HepG2 (cell line): Measurements from ENCODE around the gene TNP2. TPM values are rescaled to one million over a fixed set of nuclear protein-coding genes. Genes with fewer than 3 reads are reported as not detected.

Source experiments
- AHR ChIP-seq: IDR thresholded peaks from 2 replicates; pipeline ENCODE4 v1.6.1; 2018; ENCODE audit warnings: missing genetic modification reagents, missing compliant biosample characterization
- ELF3 ChIP-seq: IDR thresholded peaks from 2 replicates; pipeline ENCODE4 v1.6.1; 2016; ENCODE audit warnings: missing genetic modification reagents, missing compliant biosample characterization
- ERF ChIP-seq: IDR thresholded peaks from 2 replicates; pipeline ENCODE4 v1.6.1; 2018; ENCODE audit warnings: missing biosample characterization, missing genetic modification reagents
- ESRRA ChIP-seq: sonication (generic); formaldehyde crosslinking; IDR thresholded peaks from 2 replicates; pipeline ENCODE4 v1.5.1; 2020; ENCODE audit warnings: mild to moderate bottlenecking, low read depth, missing genetic modification reagents
- GATAD2A ChIP-seq: IDR thresholded peaks from 2 replicates; pipeline ENCODE4 v1.6.1; 2016
- KDM3A ChIP-seq: IDR thresholded peaks from 2 replicates; pipeline ENCODE4 v1.6.1; 2018; ENCODE audit warnings: low read depth, missing compliant biosample characterization
- MED1 ChIP-seq: sonication (generic); formaldehyde crosslinking; IDR thresholded peaks from 2 replicates; pipeline ENCODE4 v1.4.0; 2020; ENCODE audit warnings: missing genetic modification reagents
- TOPORS ChIP-seq: sonication (generic); formaldehyde crosslinking; IDR thresholded peaks from 2 replicates; pipeline ENCODE4 v1.8.0; 2023; ENCODE audit warnings: mild to moderate bottlenecking, missing genetic modification reagents
- ZNF282 ChIP-seq: fragments of 450-650 bp; IDR thresholded peaks from 2 replicates; pipeline ENCODE4 v1.6.1; 2018; ENCODE audit not compliant: partially characterized antibody
- ZNF569 ChIP-seq: sonication (generic); formaldehyde crosslinking; IDR thresholded peaks from 2 replicates; pipeline ENCODE4 v1.5.0; 2020; ENCODE audit warnings: mild to moderate bottlenecking, missing genetic modification reagents, moderate library complexity, borderline replicate concordance
- ZNF660 ChIP-seq: sonication (generic); formaldehyde crosslinking; IDR thresholded peaks from 2 replicates; pipeline ENCODE4 v1.5.1; 2020; ENCODE audit warnings: mild to moderate bottlenecking, low read depth, missing genetic modification reagents, borderline replicate concordance
- ZNF687 ChIP-seq: sonication (generic); formaldehyde crosslinking; IDR thresholded peaks from 2 replicates; pipeline ENCODE4 v1.5.1; 2020; ENCODE audit warnings: mild to moderate bottlenecking, missing genetic modification reagents, moderate library complexity
- ZNF768 ChIP-seq: sonication (generic); formaldehyde crosslinking; IDR thresholded peaks from 2 replicates; pipeline ENCODE4 v1.4.0; 2020; ENCODE audit warnings: missing genetic modification reagents
- polyA plus RNA-seq, 8 experiments: library from polyadenylated mRNA; depleted of rRNA in 3 of 8; stranded (reverse) in 7 of 8; unstranded in 1 of 8; fragments of >200 nt; fragmentation: Illumina TruSeq in 4 of 8; extraction: Trizol in 4 of 8; gene quantifications; 2 replicates each; pipeline versions ENCODE4 v1.2.1 to v1.2.3, GENCODE V29; 2011 to 2016; ENCODE audit warnings: low read depth in 4 of 8, missing spikeins in 1 of 8, mixed read lengths in 1 of 8; ENCODE audit not compliant: insufficient read depth in 1 of 8
- total RNA-seq, 5 experiments: library from RNA; depleted of rRNA; stranded (reverse); fragments of >200 nt; fragmentation: Illumina TruSeq; extraction: Trizol; gene quantifications; 2 replicates each; pipeline ENCODE4 v1.2.3, GENCODE V29; 2016; ENCODE audit warnings: low read depth in 1 of 5
- TF ChIP-seq, protein P1 (sequence below): sonication (generic); formaldehyde crosslinking; IDR thresholded peaks from 2 replicates; pipeline ENCODE4 v1.4.0; 2020; ENCODE audit warnings: missing genetic modification reagents
- TF ChIP-seq, protein P2 (sequence below): sonication (generic); formaldehyde crosslinking; IDR thresholded peaks from 2 replicates; pipeline ENCODE4 v1.8.1; 2023; ENCODE audit warnings: missing genetic modification reagents, mild to moderate bottlenecking, borderline replicate concordance
- TF ChIP-seq, protein P3 (sequence below): sonication (generic); formaldehyde crosslinking; conservative IDR thresholded peaks from 2 replicates; pipeline ENCODE4 v1.8.0; 2022; ENCODE audit warnings: mild to moderate bottlenecking, moderate library complexity, missing genetic modification reagents
- TF ChIP-seq, protein P4 (sequence below): sonication (generic); formaldehyde crosslinking; IDR thresholded peaks from 2 replicates; pipeline ENCODE4 v1.4.0; 2020; ENCODE audit warnings: missing genetic modification reagents

The TNP2 gene
- total and polyA plus RNA-seq, 2 of the 13 experiments (the other 11 are each of a cell fraction or from before 2014, with no cell fraction given), result not detected

GRCh38 chr16:11292076-11292748, 23.1 kb upstream of the TNP2 start (continued):
- TF ChIP-seq ZNF687 (CRISPR knock-in tag) (peak; percentile 51), ELF3 (0 out of 2 replicates have a peak, but pooled peaks have one; percentile 23), ZNF768 (no peak), AHR (CRISPR knock-in tag) (no peak), ERF (CRISPR knock-in tag) (peak; percentile 34; the same call in 1 of the 2 replicates), ZNF282 (no peak), TOPORS (CRISPR knock-in tag) (no peak), GATAD2A (CRISPR knock-in tag) (peak; percentile 59), ZNF660 (CRISPR knock-in tag) (no peak), ESRRA (CRISPR knock-in tag) (peak; percentile 91), KDM3A (CRISPR knock-in tag) (no peak), MED1 (0 out of 2 replicates have a peak, but pooled peaks have one; percentile 22), ZNF569 (CRISPR knock-in tag) (0 out of 2 replicates have a peak, but pooled peaks have one; percentile 69)
- TF ChIP-seq, protein P1, sequence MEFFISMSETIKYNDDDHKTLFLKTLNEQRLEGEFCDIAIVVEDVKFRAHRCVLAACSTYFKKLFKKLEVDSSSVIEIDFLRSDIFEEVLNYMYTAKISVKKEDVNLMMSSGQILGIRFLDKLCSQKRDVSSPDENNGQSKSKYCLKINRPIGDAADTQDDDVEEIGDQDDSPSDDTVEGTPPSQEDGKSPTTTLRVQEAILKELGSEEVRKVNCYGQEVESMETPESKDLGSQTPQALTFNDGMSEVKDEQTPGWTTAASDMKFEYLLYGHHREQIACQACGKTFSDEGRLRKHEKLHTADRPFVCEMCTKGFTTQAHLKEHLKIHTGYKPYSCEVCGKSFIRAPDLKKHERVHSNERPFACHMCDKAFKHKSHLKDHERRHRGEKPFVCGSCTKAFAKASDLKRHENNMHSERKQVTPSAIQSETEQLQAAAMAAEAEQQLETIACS, result no peak
- TF ChIP-seq, protein P2, sequence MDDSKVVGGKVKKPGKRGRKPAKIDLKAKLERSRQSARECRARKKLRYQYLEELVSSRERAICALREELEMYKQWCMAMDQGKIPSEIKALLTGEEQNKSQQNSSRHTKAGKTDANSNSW (CRISPR knock-in tag), result no peak
- TF ChIP-seq, protein P3, sequence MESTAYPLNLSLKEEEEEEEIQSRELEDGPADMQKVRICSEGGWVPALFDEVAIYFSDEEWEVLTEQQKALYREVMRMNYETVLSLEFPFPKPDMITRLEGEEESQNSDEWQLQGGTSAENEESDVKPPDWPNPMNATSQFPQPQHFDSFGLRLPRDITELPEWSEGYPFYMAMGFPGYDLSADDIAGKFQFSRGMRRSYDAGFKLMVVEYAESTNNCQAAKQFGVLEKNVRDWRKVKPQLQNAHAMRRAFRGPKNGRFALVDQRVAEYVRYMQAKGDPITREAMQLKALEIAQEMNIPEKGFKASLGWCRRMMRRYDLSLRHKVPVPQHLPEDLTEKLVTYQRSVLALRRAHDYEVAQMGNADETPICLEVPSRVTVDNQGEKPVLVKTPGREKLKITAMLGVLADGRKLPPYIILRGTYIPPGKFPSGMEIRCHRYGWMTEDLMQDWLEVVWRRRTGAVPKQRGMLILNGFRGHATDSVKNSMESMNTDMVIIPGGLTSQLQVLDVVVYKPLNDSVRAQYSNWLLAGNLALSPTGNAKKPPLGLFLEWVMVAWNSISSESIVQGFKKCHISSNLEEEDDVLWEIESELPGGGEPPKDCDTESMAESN, result 0 out of 2 replicates have a peak, but pooled peaks have one; percentile 19
- TF ChIP-seq, protein P4, sequence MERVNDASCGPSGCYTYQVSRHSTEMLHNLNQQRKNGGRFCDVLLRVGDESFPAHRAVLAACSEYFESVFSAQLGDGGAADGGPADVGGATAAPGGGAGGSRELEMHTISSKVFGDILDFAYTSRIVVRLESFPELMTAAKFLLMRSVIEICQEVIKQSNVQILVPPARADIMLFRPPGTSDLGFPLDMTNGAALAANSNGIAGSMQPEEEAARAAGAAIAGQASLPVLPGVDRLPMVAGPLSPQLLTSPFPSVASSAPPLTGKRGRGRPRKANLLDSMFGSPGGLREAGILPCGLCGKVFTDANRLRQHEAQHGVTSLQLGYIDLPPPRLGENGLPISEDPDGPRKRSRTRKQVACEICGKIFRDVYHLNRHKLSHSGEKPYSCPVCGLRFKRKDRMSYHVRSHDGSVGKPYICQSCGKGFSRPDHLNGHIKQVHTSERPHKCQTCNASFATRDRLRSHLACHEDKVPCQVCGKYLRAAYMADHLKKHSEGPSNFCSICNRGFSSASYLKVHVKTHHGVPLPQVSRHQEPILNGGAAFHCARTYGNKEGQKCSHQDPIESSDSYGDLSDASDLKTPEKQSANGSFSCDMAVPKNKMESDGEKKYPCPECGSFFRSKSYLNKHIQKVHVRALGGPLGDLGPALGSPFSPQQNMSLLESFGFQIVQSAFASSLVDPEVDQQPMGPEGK, result peak; percentile 21; the same call in 1 of the 2 replicates
